RWPE2 (cell line): ENCODE data around the gene AGK.

Source experiments
- ATAC-seq: fragments of 200-7000 bp; cut with Tn5 transposase; 3 replicates; pipeline ENCODE4 v1.9.1; 2021; ENCODE audit warnings: low read depth
- DNase-seq: peaks from one replicate; pipeline ENCODE4 v3.0.0-alpha.2; 2020; ENCODE audit warnings: low spot score
- H3K27ac ChIP-seq: fragments of 450-650 bp; 2 replicates; pipeline ENCODE4 v1.5.1; 2017; ENCODE audit warnings: mild to moderate bottlenecking; ENCODE audit not compliant: poor library complexity, severe bottlenecking
- H3K27me3 ChIP-seq: fragments of 250-450 bp; sonication (Bioruptor Pico); 2 replicates; pipeline ENCODE4 v1.5.1; 2021; ENCODE audit warnings: mild to moderate bottlenecking, moderate library complexity; ENCODE audit not compliant: insufficient read depth, poor library complexity, severe bottlenecking
- H3K36me3 ChIP-seq: fragments of 250-450 bp; sonication (Bioruptor Pico); 2 replicates; pipeline ENCODE4 v1.5.1; 2020; ENCODE audit warnings: low read depth, mild to moderate bottlenecking, moderate library complexity
- H3K4me1 ChIP-seq: fragments of 250-450 bp; sonication (Bioruptor Pico); 2 replicates; pipeline ENCODE4 v1.5.1; 2021; ENCODE audit warnings: mild to moderate bottlenecking, moderate library complexity; ENCODE audit not compliant: insufficient read depth, poor library complexity, severe bottlenecking
- H3K4me3 ChIP-seq: fragments of 250-450 bp; sonication (Bioruptor Pico); 2 replicates; pipeline ENCODE4 v1.5.1; 2021; ENCODE audit warnings: mild to moderate bottlenecking, moderate library complexity; ENCODE audit not compliant: severe bottlenecking
- H3K9me3 ChIP-seq: fragments of 250-450 bp; sonication (Bioruptor Pico); 2 replicates; pipeline ENCODE4 v1.5.1; 2021; ENCODE audit warnings: mild to moderate bottlenecking, moderate library complexity; ENCODE audit not compliant: severe bottlenecking
- TF ChIP-seq, protein P1 (sequence below): fragments of 450-650 bp; IDR thresholded peaks from one replicate; pipeline ENCODE4 v1.5.1; 2017; ENCODE audit warnings: mild to moderate bottlenecking, moderate library complexity; ENCODE audit not compliant: poor library complexity, severe bottlenecking

Gene AGK

DNA sequence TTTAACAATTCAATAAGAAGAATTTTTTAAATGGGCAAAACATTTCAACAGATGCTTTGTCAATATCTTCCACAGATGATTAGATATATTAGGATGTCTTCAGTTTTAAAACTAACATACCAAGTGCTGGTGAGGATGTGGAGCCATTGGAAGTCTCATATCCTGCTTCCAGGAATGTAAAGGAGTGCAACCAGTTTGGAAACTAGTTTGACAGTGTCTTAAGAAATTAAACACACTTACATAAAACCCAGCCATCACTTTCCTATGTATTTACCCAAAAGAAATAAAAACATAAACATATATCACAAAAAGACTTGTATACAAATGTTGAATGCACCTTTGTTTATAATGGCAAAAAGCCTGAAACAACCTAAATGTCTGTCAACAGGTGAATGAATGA lies 13.3 kb upstream of the AGK start:
- no peak overlapping the region for H3K27ac ChIP-seq
- TF ChIP-seq, protein P1, sequence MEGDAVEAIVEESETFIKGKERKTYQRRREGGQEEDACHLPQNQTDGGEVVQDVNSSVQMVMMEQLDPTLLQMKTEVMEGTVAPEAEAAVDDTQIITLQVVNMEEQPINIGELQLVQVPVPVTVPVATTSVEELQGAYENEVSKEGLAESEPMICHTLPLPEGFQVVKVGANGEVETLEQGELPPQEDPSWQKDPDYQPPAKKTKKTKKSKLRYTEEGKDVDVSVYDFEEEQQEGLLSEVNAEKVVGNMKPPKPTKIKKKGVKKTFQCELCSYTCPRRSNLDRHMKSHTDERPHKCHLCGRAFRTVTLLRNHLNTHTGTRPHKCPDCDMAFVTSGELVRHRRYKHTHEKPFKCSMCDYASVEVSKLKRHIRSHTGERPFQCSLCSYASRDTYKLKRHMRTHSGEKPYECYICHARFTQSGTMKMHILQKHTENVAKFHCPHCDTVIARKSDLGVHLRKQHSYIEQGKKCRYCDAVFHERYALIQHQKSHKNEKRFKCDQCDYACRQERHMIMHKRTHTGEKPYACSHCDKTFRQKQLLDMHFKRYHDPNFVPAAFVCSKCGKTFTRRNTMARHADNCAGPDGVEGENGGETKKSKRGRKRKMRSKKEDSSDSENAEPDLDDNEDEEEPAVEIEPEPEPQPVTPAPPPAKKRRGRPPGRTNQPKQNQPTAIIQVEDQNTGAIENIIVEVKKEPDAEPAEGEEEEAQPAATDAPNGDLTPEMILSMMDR: no peak
- H3K9me3 ChIP-seq: no peaks in the 10 kb centered on the region
- ATAC-seq (no peak), DNase-seq (no peak)
- no peaks in the 10 kb centered on the region for H3K4me1 ChIP-seq
- H3K27me3 ChIP-seq: no peaks in the 10 kb centered on the region
- no peaks in the 10 kb centered on the region for H3K36me3 ChIP-seq
- H3K4me3 ChIP-seq: no peak overlapping the region

DNA sequence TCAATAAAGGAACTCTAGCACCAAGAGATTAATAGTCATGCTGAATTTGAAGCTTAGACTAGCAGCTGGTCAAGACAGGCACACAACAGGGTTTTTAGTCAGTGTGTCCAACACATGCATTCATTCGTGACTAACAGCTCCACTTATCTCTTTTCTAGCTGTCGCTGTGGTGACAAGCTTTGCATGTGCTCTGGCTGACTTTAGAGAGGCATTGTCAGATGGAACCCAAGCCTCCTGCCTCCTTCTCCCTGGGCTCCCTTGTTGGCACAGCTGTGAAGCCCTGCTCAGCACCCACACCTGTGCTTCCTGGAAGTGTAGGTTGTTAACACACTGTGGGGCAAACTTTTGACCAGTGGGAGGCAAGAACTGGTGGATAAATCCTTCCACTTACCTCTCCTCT lies 9.8 kb upstream of the AGK start:
- H3K27ac ChIP-seq: no peak overlapping the region
- no peak for ATAC-seq
- H3K27me3 ChIP-seq: no peaks in the 10 kb centered on the region
- no peaks in the 10 kb centered on the region for H3K36me3 ChIP-seq
- TF ChIP-seq, protein P1: no peak
- H3K4me1 ChIP-seq: no peaks in the 10 kb centered on the region
- no peaks in the 10 kb centered on the region for H3K9me3 ChIP-seq
- no peak for DNase-seq
- H3K4me3 ChIP-seq: no peak overlapping the region

DNA sequence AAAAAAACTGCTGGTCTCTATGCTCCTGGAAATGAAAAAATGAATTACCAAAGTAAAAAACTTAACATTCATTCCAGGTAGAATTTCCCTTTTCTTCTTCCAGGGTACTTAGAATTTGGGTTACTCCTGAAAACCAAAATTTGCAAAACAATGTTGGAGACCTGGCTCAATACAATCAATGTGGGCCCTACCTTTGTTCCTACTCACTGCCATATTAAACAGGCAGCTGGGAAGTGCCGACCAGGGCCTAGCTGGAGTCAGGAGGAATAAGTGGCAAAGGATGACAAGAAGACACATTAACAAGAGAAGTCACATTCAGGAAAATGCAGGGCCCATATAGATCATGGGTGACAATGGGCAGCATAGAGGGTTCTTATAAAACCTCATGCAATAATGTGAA lies 6.4 kb upstream of the AGK start:
- no peak overlapping the region for H3K27ac ChIP-seq
- no peak overlapping the region for H3K4me3 ChIP-seq
- TF ChIP-seq, protein P1: no peak
- no peaks in the 10 kb centered on the region for H3K9me3 ChIP-seq
- H3K4me1 ChIP-seq: no peaks in the 10 kb centered on the region
- H3K36me3 ChIP-seq: no peaks in the 10 kb centered on the region
- no peaks in the 10 kb centered on the region for H3K27me3 ChIP-seq
- ATAC-seq: no peak
- DNase-seq: no peak

DNA sequence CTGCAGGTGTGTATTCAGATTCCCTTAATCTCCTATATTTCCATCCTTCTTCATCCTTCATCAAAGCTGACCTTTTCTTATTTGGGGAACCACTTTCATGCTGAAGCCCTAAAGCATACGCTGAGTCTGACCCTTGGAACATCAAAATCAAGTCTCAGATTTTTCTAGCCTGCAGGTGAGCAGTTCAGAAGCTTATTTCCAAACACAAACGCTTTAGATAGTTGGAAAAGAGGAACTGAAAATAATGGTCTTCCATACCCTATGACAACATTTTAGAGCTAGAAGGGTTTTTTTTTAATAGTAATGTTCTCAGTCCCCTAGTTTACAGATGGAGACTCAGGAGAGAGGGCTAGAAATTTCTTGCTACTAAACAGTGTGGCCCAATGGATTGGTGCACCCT lies 1.6 kb upstream of the AGK start:
- no peak for ATAC-seq
- no peak overlapping the region for H3K27ac ChIP-seq
- peaks cover 4% of the 10 kb centered on the region for H3K4me1 ChIP-seq
- no peaks in the 10 kb centered on the region for H3K9me3 ChIP-seq
- TF ChIP-seq, protein P1: no peak
- DNase-seq: no peak
- H3K4me3 ChIP-seq: no peak overlapping the region
- H3K27me3 ChIP-seq: no peaks in the 10 kb centered on the region
- H3K36me3 ChIP-seq: peaks cover 8% of the 10 kb centered on the region; the same call in 1 of the 2 replicates

DNA sequence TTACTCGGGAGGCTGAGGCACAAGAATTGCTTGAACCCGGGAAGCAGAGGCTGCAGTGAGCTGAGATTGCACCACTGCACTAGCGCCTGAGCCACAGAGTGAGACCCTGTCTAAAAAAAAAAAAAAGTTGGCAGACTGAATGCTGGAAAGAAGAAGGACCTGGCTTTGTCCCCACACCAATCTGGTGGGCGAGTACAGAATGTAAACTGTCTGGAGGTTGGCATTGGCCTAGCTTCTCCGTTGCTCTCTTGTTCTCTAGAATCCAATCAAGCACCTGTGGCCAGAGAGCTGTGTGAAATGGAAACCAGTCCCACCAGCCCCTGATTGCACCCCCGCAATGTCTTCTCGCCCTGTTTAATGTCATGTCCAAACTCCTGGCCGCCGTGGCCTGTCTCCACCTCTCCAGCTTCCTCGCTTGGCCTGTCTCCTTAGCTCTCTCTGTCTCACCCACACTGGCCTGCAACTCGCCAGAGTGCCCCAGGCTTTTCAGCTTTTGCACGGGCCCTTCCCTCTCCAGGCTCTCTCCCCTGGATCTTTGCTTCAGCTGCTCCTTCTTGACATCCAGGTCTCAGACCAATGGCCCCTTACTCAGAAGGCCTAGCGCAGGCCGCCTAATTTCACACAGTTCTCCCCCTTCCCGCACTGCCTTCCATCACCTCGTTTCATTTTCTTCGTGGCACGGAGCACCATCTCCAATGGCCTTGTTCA lies 670 bp upstream of the AGK start:
- Histone ChIP-seq H3K27ac (no peak overlapping the region), H3K4me3 (peak overlapping the region; percentile 94), H3K4me1 (peaks cover 4% of the 10 kb centered on the region), H3K36me3 (peaks cover 14% of the 10 kb centered on the region; the same call in 1 of the 2 replicates), H3K9me3 (no peaks in the 10 kb centered on the region), H3K27me3 (no peaks in the 10 kb centered on the region)
- no peak for DNase-seq
- TF ChIP-seq, protein P1: no peak
- peak; percentile 21 for ATAC-seq
